Fibroblast of mammary gland (primary cell): ENCODE data around the gene AGMO.

Experiments
- DNase-seq: peaks from one replicate; pipeline ENCODE4 v3.0.0-alpha.2; 2010; ENCODE audit warnings: low read depth
- H3K4me3 ChIP-seq: 2 replicates; pipeline ENCODE4 v1.5.1; 2011; ENCODE audit warnings: low read depth, mild to moderate bottlenecking, low read length, moderate library complexity; ENCODE audit not compliant: control insufficient read depth
- CTCF ChIP-seq: conservative IDR thresholded peaks from 2 replicates; pipeline ENCODE4 v1.5.1; 2011; ENCODE audit warnings: low read depth, low read length, inconsistent platforms; ENCODE audit not compliant: control insufficient read depth, insufficient read depth

The AGMO gene

GRCh38 chr7:15507708-15508107 is 54.1 kb downstream of the AGMO start:
- H3K4me3 ChIP-seq = no peak overlapping the region
- TF ChIP-seq CTCF = no peak
- no peak for DNase-seq

GRCh38 chr7:15507171-15507570 is 54.6 kb downstream of the AGMO start:
- DNase-seq = no peak
- no peak overlapping the region for H3K4me3 ChIP-seq
- no peak for TF ChIP-seq CTCF

- TF ChIP-seq CTCF = no peak
- DNase-seq = no peak
- no peak overlapping the region for H3K4me3 ChIP-seq
These were observed 56.1 kb downstream of the AGMO start for GRCh38 chr7:15505761-15506160.

DNA sequence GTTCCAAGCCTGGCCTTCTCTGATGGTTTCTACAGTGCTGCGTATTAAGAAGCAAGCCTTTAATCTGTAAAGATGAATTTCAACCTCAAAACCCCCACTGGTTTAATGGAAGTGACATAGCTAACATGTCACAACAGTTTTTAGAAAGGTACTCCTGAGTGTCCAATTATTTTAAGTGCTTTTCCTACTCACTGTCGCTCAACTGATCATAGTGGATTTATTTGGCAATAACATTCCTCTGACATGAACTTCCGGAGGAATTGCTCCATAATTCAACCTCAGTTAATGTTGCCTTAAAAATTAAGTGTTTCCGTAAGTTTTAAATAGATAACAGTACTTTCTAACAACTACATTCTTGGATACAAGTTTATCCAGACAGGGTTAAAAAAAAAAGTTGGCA is 57.5 kb downstream of the AGMO start:
- no peak for DNase-seq
- no peak overlapping the region for H3K4me3 ChIP-seq
- TF ChIP-seq CTCF = no peak

- DNase-seq = peak; percentile 34
These were observed 58.1 kb downstream of the AGMO start for GRCh38 chr7:15503603-15504290.

GRCh38 chr7:15498465-15498864 is 63.4 kb downstream of the AGMO start:
- DNase-seq = no peak
- no peak overlapping the region for H3K4me3 ChIP-seq
- no peak for TF ChIP-seq CTCF

More at GRCh38 chr7:15503603-15504290, 58.1 kb downstream of the AGMO start:
- TF ChIP-seq CTCF = peak; percentile 12
- H3K4me3 ChIP-seq = no peak overlapping the region

DNA sequence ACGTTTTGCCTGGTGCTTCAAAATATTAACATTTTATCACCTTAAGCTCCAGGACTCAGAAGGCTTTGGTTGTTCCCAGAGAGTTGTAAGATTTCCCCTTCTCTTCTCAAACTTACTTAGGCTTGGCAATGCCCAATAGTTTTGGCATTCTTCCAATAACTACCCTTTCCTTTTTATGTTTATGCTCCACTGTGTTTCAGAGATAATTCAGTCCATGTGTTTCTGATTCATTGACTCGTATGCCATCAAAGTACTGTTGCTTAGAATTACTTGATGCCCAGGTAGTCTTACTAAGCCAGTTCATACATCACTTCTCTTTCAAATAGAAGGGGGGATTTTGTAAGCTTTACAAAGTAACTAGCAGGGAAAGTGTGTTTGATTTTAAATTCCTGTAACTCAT is 66.6 kb downstream of the AGMO start:
- no peak for TF ChIP-seq CTCF
- DNase-seq = peak; percentile 28
- H3K4me3 ChIP-seq = no peak overlapping the region
